NT2/D1 (cell line): ENCODE data around the gene PDGFD.
A peak's percentile ranks its signal among the peaks of the same experiment; 100 is the strongest.

Experiments used
- DNase-seq: peaks from one replicate; pipeline ENCODE4 v3.0.0-alpha.2; 2011; ENCODE audit warnings: low read depth, low spot score
- H3K27me3 ChIP-seq: 2 replicates; pipeline ENCODE4 v1.6.0; 2011; ENCODE audit warnings: mild to moderate bottlenecking; ENCODE audit not compliant: insufficient read length, insufficient read depth
- H3K36me3 ChIP-seq: 2 replicates; pipeline ENCODE4 v1.6.1; 2011; ENCODE audit warnings: mild to moderate bottlenecking, low read length, mixed read lengths; ENCODE audit not compliant: insufficient read depth, insufficient read length
- H3K4me1 ChIP-seq: 2 replicates; pipeline ENCODE4 v1.5.1; 2011; ENCODE audit not compliant: insufficient read depth, insufficient read length
- H3K4me3 ChIP-seq: 2 replicates; pipeline ENCODE4 v1.5.1; 2011; ENCODE audit warnings: low read depth; ENCODE audit not compliant: insufficient read length
- H3K9ac ChIP-seq: 2 replicates; pipeline ENCODE4 v1.6.0; 2011; ENCODE audit warnings: low read depth; ENCODE audit not compliant: insufficient read length
- H3K9me3 ChIP-seq: 2 replicates; pipeline ENCODE4 v1.5.1; 2011; ENCODE audit warnings: mild to moderate bottlenecking, low read length; ENCODE audit not compliant: insufficient read depth
- SUZ12 ChIP-seq: IDR thresholded peaks from 2 replicates; pipeline ENCODE4 v1.6.1; 2011; ENCODE audit not compliant: insufficient read length, insufficient read depth; ENCODE audit errors: extremely low read depth
- YY1 ChIP-seq: IDR thresholded peaks from 2 replicates; pipeline ENCODE4 v1.6.1; 2011; ENCODE audit not compliant: insufficient read length, insufficient read depth
- ZNF274 ChIP-seq: IDR thresholded peaks from 2 replicates; pipeline ENCODE4 v1.6.1; 2011; ENCODE audit warnings: mild to moderate bottlenecking, low read depth, low read length

The PDGFD gene

DNA sequence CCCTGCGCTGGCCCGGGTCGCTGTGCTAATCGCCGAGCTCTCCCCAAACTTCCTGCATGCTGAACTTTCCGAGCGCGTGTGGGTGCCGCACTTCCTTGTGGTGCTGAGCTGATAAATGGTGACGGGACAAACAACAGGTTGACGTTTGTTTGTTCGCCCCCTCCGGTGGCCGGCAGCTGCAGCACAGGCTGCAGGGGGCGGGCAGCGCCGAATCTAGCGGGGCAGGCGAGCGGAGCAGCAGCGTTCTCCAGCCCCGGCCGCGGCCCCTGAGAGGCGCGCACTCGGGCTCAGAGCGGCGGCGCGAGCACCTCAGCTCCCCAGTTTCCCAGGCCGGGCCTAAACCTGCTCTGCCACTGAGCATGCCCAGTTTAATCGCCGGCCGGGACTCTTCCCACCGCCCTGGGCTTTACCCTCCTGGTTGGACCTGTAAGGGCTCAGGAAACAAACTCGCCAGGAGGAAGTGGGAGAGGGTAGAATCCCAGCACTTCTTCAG lies at the start of gene PDGFD:
Gene PDGFD (minus strand): TSS at position 120 of the 493 bp plus-strand sequence.
- Histone ChIP-seq H3K4me1 (no peaks in the 10 kb centered on the region), H3K9me3 (no peaks in the 10 kb centered on the region), H3K27me3 (no peaks in the 10 kb centered on the region), H3K9ac (peak within 1 kb of the TSS; percentile 70), H3K36me3 (no peaks in the 10 kb centered on the region), H3K4me3 (peak within 1 kb of the TSS; percentile 69)
- peak; percentile 74 for DNase-seq
- TF ChIP-seq YY1 (no peak), SUZ12 (no peak), ZNF274 (no peak)

GRCh38 chr11:104206936-104207335 lies 43.0 kb upstream of the PDGFD start:
- no peak for TF ChIP-seq ZNF274
- no peak for TF ChIP-seq YY1
- TF ChIP-seq SUZ12: no peak
- Histone ChIP-seq H3K9ac (no peak overlapping the region), H3K4me1 (no peaks in the 10 kb centered on the region), H3K27me3 (no peaks in the 10 kb centered on the region), H3K4me3 (no peak overlapping the region), H3K36me3 (no peaks in the 10 kb centered on the region), H3K9me3 (no peaks in the 10 kb centered on the region)
- no peak for DNase-seq

DNA sequence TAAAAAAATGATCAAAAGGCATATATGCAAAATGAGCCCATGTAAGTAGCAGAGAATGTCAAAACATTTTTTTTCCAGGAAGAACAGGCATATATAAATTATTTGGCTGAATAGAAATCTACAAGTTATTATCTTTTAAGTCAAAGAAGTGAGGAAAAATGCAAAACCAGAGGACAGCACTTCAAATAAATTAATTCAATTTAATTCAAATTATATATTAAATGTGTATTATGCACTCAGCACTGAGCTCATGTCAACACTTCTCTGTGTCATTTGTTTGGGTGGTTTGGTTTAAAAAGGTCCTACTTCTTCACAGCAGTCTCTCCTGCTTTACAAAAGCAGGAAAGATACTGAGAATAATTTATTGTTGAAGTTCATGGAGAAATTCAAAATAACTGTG lies 41.9 kb upstream of the PDGFD start:
- H3K4me1 ChIP-seq: no peaks in the 10 kb centered on the region
- TF ChIP-seq SUZ12 (no peak), YY1 (no peak), ZNF274 (no peak)
- H3K9me3 ChIP-seq: no peaks in the 10 kb centered on the region
- no peaks in the 10 kb centered on the region for H3K36me3 ChIP-seq
- no peak overlapping the region for H3K4me3 ChIP-seq
- no peaks in the 10 kb centered on the region for H3K27me3 ChIP-seq
- no peak for DNase-seq
- no peak overlapping the region for H3K9ac ChIP-seq

GRCh38 chr11:104200688-104201087 lies 36.7 kb upstream of the PDGFD start:
- Histone ChIP-seq H3K4me1 (no peaks in the 10 kb centered on the region), H3K4me3 (no peak overlapping the region), H3K9ac (no peak overlapping the region), H3K36me3 (no peaks in the 10 kb centered on the region), H3K9me3 (no peaks in the 10 kb centered on the region), H3K27me3 (no peaks in the 10 kb centered on the region)
- TF ChIP-seq SUZ12: no peak
- TF ChIP-seq YY1: no peak
- TF ChIP-seq ZNF274: no peak
- no peak for DNase-seq

GRCh38 chr11:104199053-104199452 lies 35.1 kb upstream of the PDGFD start:
- H3K9ac ChIP-seq: no peak overlapping the region
- DNase-seq: no peak
- H3K27me3 ChIP-seq: no peaks in the 10 kb centered on the region
- H3K36me3 ChIP-seq: no peaks in the 10 kb centered on the region
- no peak overlapping the region for H3K4me3 ChIP-seq
- H3K4me1 ChIP-seq: no peaks in the 10 kb centered on the region
- TF ChIP-seq YY1 (no peak), ZNF274 (no peak), SUZ12 (no peak)
- H3K9me3 ChIP-seq: no peaks in the 10 kb centered on the region

- Histone ChIP-seq H3K4me1 (no peaks in the 10 kb centered on the region), H3K9me3 (no peaks in the 10 kb centered on the region), H3K27me3 (no peaks in the 10 kb centered on the region), H3K36me3 (no peaks in the 10 kb centered on the region), H3K9ac (no peak overlapping the region), H3K4me3 (no peak overlapping the region)
- DNase-seq: no peak
- TF ChIP-seq YY1 (no peak), ZNF274 (no peak), SUZ12 (no peak)
Measured at GRCh38 chr11:104198576-104198975, 34.6 kb upstream of the PDGFD start.

DNA sequence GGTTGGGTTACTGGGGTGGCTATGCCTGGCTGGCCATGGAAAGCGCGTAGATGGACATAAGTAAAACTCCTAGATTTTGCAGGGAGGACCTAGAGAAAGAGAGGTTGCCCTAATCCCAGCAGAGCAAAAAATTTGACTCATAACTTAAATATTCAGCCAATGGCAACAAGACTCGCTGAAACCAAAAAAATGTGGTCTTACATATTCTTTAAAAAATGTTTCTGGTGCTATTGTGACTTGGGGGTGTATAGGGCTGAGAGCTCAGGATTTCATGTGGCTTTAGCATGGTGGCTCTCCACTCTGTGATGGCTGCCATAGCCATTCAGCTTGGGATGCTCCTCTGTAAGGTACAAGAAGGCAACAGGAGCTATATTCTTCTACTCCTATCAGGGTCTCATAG lies 27.2 kb upstream of the PDGFD start:
- Histone ChIP-seq H3K4me1 (no peaks in the 10 kb centered on the region), H3K9ac (no peak overlapping the region), H3K9me3 (no peaks in the 10 kb centered on the region), H3K4me3 (no peak overlapping the region), H3K36me3 (no peaks in the 10 kb centered on the region), H3K27me3 (no peaks in the 10 kb centered on the region)
- DNase-seq: no peak
- TF ChIP-seq YY1: no peak
- no peak for TF ChIP-seq SUZ12
- no peak for TF ChIP-seq ZNF274

GRCh38 chr11:104183593-104183992 lies 19.6 kb upstream of the PDGFD start:
- Histone ChIP-seq H3K4me3 (no peak overlapping the region), H3K9ac (no peak overlapping the region), H3K36me3 (no peaks in the 10 kb centered on the region), H3K27me3 (no peaks in the 10 kb centered on the region), H3K9me3 (no peaks in the 10 kb centered on the region), H3K4me1 (no peaks in the 10 kb centered on the region)
- TF ChIP-seq SUZ12: no peak
- no peak for TF ChIP-seq YY1
- TF ChIP-seq ZNF274: no peak
- DNase-seq: no peak
